Smooth muscle cell (in vitro differentiated cells): ENCODE data around the gene PLOD3. TPM values are rescaled to one million over a fixed set of nuclear protein-coding genes. Genes with fewer than 3 reads are reported as not detected.

ENCODE experiments used
- DNase-seq: peaks from one replicate; lab custom pipeline; 2025; ENCODE audit not compliant: unreplicated experiment; lab: John Stamatoyannopoulos, UW
- H2AFZ ChIP-seq: fragments of 200-600 bp; sonication (generic); 2 replicates; pipeline ENCODE4 v1.6.0; 2016; ENCODE audit warnings: antibody characterized with exemption, low read depth, mild to moderate bottlenecking
- H3F3A ChIP-seq: fragments of 200-600 bp; sonication (generic); 2 replicates; pipeline ENCODE4 v1.6.0; 2017; ENCODE audit warnings: antibody characterized with exemption, low read depth
- H3K27ac ChIP-seq: fragments of 200-600 bp; sonication (generic); 2 replicates; pipeline ENCODE4 v1.5.1; 2016; ENCODE audit warnings: low read depth, mild to moderate bottlenecking
- H3K27me3 ChIP-seq: fragments of 200-600 bp; sonication (generic); 2 replicates; pipeline ENCODE4 v1.6.1; 2016; ENCODE audit warnings: low read depth, mild to moderate bottlenecking
- H3K36me3 ChIP-seq: fragments of 200-600 bp; sonication (generic); 2 replicates; pipeline ENCODE4 v1.5.1; 2016; ENCODE audit warnings: low read depth
- H3K4me1 ChIP-seq: fragments of 200-600 bp; sonication (generic); 2 replicates; pipeline ENCODE4 v1.5.1; 2016; ENCODE audit warnings: low read depth
- H3K4me2 ChIP-seq: fragments of 200-600 bp; sonication (generic); 2 replicates; pipeline ENCODE4 v1.6.0; 2016; ENCODE audit warnings: mild to moderate bottlenecking
- H3K4me3 ChIP-seq: fragments of 200-600 bp; sonication (generic); 2 replicates; pipeline ENCODE4 v1.5.1; 2016; ENCODE audit warnings: mild to moderate bottlenecking
- H3K79me2 ChIP-seq: fragments of 200-600 bp; sonication (generic); 2 replicates; pipeline ENCODE4 v1.6.0; 2016; ENCODE audit warnings: low read depth, mild to moderate bottlenecking
- H3K9ac ChIP-seq: fragments of 200-600 bp; sonication (generic); 2 replicates; pipeline ENCODE4 v1.6.0; 2016; ENCODE audit warnings: low read depth
- H3K9me3 ChIP-seq: fragments of 200-600 bp; sonication (generic); replicated peaks from 2 replicates; pipeline ENCODE4 v1.5.1; 2016; ENCODE audit warnings: low read depth
- H4K20me1 ChIP-seq: fragments of 200-600 bp; sonication (generic); 2 replicates; pipeline ENCODE4 v1.6.0; 2016; ENCODE audit warnings: low read depth
- WGBS: methylation state at CpG from one replicate; pipeline ENCODE4 v1.1.7; 2016; ENCODE audit warnings: low lambda C conversion rate; 5-methylcytosine and 5-hydroxymethylcytosine counted together
- polyA plus RNA-seq: library from polyadenylated mRNA; unstranded; fragments of >200 nt; fragmentation: Nextera tagmentation; extraction: Ambion mirVana; gene quantifications from 2 replicates; pipeline ENCODE4 v1.2.1, GENCODE V29; 2016
- total RNA-seq: library from RNA; depleted of rRNA; stranded (reverse); fragments of >200 nt; gene quantifications from 2 replicates; pipeline ENCODE4 v1.2.3, GENCODE V29; 2014
- TF ChIP-seq, protein P1 (sequence below): fragments of 200-600 bp; sonication (generic); IDR thresholded peaks from 2 replicates; pipeline ENCODE4 v1.5.1; 2017; ENCODE audit warnings: borderline replicate concordance, mild to moderate bottlenecking, antibody characterized with exemption; ENCODE audit not compliant: insufficient read depth, poor library complexity, severe bottlenecking

PLOD3 gene
- total and polyA plus RNA-seq, 2 experiments from 2014 or later: 58.4 to 168 TPM

DNA sequence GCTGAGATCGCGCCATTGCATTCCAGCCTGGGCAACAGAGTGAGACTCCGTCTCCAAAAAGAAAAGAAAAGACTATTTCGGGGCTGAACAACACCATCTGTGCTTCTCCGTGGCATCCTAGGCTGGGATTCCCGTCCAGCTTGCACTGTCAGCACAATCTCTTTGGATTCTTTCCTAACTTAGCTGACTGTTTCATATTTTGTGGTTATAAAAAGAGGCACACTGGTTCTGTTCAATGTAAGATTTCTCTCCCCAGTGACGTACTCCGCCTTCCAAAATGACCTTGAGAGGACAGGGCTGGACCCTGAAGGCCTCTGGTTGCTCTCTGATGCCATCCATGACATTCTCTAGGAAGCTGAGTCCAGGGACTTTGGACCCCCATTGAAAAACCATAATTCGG, 9.3 kb upstream of the PLOD3 start:
- DNase-seq: no peak
- Histone ChIP-seq H3K4me1 (no peaks in the 10 kb centered on the region), H3K36me3 (no peaks in the 10 kb centered on the region), H2AFZ (no peak overlapping the region), H3K9me3 (no peaks in the 10 kb centered on the region), H3F3A (peaks cover 4% of the 10 kb centered on the region), H3K9ac (no peak overlapping the region), H3K79me2 (peaks cover 1% of the 10 kb centered on the region), H3K4me2 (no peak overlapping the region), H3K27me3 (no peaks in the 10 kb centered on the region), H3K27ac (no peak overlapping the region), H3K4me3 (no peak overlapping the region), H4K20me1 (peaks cover 19% of the 10 kb centered on the region)
- 94% methylated on average over 9 of the region's 9 CpGs for WGBS
- TF ChIP-seq, protein P1, sequence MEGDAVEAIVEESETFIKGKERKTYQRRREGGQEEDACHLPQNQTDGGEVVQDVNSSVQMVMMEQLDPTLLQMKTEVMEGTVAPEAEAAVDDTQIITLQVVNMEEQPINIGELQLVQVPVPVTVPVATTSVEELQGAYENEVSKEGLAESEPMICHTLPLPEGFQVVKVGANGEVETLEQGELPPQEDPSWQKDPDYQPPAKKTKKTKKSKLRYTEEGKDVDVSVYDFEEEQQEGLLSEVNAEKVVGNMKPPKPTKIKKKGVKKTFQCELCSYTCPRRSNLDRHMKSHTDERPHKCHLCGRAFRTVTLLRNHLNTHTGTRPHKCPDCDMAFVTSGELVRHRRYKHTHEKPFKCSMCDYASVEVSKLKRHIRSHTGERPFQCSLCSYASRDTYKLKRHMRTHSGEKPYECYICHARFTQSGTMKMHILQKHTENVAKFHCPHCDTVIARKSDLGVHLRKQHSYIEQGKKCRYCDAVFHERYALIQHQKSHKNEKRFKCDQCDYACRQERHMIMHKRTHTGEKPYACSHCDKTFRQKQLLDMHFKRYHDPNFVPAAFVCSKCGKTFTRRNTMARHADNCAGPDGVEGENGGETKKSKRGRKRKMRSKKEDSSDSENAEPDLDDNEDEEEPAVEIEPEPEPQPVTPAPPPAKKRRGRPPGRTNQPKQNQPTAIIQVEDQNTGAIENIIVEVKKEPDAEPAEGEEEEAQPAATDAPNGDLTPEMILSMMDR: no peak

- DNase-seq: no peak
These were observed 8.3 kb upstream of the PLOD3 start for GRCh38 chr7:101225650-101226049.

DNA sequence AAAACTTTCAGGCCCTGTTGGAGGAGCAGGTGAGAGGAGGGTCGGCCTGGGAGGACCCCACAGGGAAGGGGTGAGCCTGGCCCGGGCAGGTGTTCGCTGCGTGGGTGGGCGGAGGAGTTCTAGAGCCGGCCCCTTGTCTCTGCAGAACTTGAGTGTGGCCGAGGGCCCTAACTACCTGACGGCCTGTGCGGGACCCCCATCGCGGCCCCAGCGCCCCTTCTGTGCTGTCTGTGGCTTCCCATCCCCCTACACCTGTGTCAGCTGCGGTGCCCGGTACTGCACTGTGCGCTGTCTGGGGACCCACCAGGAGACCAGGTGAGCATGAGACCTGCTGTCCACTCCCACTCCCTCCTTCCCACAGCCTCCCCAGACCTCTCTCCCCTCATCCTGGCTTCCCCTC, 6.1 kb upstream of the PLOD3 start:
- Histone ChIP-seq H3K27ac (no peak overlapping the region), H3K9me3 (no peaks in the 10 kb centered on the region), H3K4me2 (no peak overlapping the region), H3K27me3 (no peaks in the 10 kb centered on the region), H3K4me1 (no peaks in the 10 kb centered on the region), H3K79me2 (peaks cover 33% of the 10 kb centered on the region), H2AFZ (no peak overlapping the region), H3K36me3 (no peaks in the 10 kb centered on the region), H4K20me1 (peaks cover 38% of the 10 kb centered on the region), H3F3A (no peaks in the 10 kb centered on the region), H3K9ac (no peak overlapping the region), H3K4me3 (no peak overlapping the region)
- DNase-seq: no peak
- WGBS: 98% methylated on average over 11 of the region's 15 CpGs
- TF ChIP-seq, protein P1: no peak

More at GRCh38 chr7:101225650-101226049, 8.3 kb upstream of the PLOD3 start:
- Histone ChIP-seq H3K27ac (no peak overlapping the region), H3K79me2 (peaks cover 11% of the 10 kb centered on the region), H2AFZ (no peak overlapping the region), H4K20me1 (peaks cover 26% of the 10 kb centered on the region), H3K9ac (no peak overlapping the region), H3K4me1 (no peaks in the 10 kb centered on the region), H3F3A (no peaks in the 10 kb centered on the region), H3K4me2 (no peak overlapping the region), H3K9me3 (no peaks in the 10 kb centered on the region), H3K4me3 (no peak overlapping the region), H3K27me3 (no peaks in the 10 kb centered on the region), H3K36me3 (no peaks in the 10 kb centered on the region)
- TF ChIP-seq, protein P1: no peak
- WGBS: over 99% methylated on average over 6 of the region's 6 CpGs

DNA sequence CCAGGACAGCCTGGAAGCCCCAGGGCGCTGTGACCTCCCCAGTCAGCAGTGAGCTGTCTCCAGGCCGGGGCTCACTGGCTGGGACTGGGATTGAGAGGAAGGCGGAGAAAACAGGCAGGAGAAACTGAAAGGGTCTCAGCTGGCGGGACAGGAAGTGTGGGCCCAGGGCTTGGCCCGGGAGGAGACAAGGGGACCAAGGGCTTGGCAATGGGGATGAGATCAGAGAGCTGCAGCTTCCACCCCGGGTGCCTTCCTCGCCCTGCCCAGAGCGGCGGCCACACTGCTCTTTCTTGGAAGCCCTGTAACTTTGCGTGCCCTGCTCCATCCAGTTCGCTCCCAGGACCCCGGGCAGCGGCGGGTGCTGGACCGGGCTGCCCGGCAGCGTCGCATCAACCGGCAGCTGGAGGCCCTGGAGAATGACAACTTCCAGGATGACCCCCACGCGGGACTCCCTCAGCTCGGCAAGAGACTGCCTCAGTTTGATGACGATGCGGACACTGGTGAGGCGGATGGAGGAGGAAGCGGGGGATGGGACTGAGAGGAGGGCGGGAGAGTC, 5.0 kb upstream of the PLOD3 start:
- no peaks in the 10 kb centered on the region for H3K27me3 ChIP-seq

More for the DNA sequence above, 5.0 kb upstream of the PLOD3 start:
- no peak for DNase-seq
- H3K27ac ChIP-seq: no peak overlapping the region
- TF ChIP-seq, protein P1: no peak
- no peak overlapping the region for H3K9ac ChIP-seq
- no peak overlapping the region for H3K4me2 ChIP-seq
- no peak overlapping the region for H2AFZ ChIP-seq
- H3K79me2 ChIP-seq: peaks cover 39% of the 10 kb centered on the region
- H4K20me1 ChIP-seq: peaks cover 38% of the 10 kb centered on the region
- H3K9me3 ChIP-seq: no peaks in the 10 kb centered on the region
- WGBS: 97% methylated on average over 27 of the region's 27 CpGs
- no peaks in the 10 kb centered on the region for H3K36me3 ChIP-seq
- H3K4me3 ChIP-seq: no peak overlapping the region
- H3K4me1 ChIP-seq: no peaks in the 10 kb centered on the region
- no peaks in the 10 kb centered on the region for H3F3A ChIP-seq
